Measurements from ENCODE around the gene FMNL1. TPM values are rescaled to one million over a fixed set of nuclear protein-coding genes. Genes with fewer than 3 reads are reported as not detected.

FMNL1 gene
- total and polyA plus RNA-seq, 2 donors from 2014 or later, result 2.3 to 32.9 TPM

- no peaks in the 10 kb centered on the region for H3K36me3 ChIP-seq (ENCODE audit: control insufficient read depth in 2 of 3, insufficient read depth in 3 of 3, low read length in 3 of 3)
- peaks cover 0 to 2% (median 0%) of the 10 kb centered on the region in 3 donors for H3K4me1 ChIP-seq (ENCODE audit: control insufficient read depth in 2 of 3, insufficient read depth in 2 of 3, low read depth in 1 of 3, low read length in 3 of 3)
- H3K27me3 ChIP-seq (ENCODE audit: control insufficient read depth, insufficient read depth, low read length), result no peaks in the 10 kb centered on the region
- DNase-seq (peak in 1 of 5 donors; percentile 55), FAIRE-seq (no peak)
- H3K27ac ChIP-seq (ENCODE audit: low read depth in 2 of 2, low read length in 2 of 2), result no peak overlapping the region
- no peak overlapping the region for H3K4me3 ChIP-seq (ENCODE audit: low read length in 3 of 3)
- H3K9ac ChIP-seq (ENCODE audit: low read length in 3 of 3), result no peak overlapping the region
- intact Hi-C loops (cut with DNase I), result no loop called here
- H3K9me3 ChIP-seq (ENCODE audit: control insufficient read depth in 2 of 3, insufficient read depth in 1 of 3, low read length in 3 of 3), result no peaks in the 10 kb centered on the region
- TF ChIP-seq CTCF (IDR thresholded peaks at IDR 0.05; ENCODE audit: borderline replicate concordance, extremely low read depth, insufficient read depth), result no peak
Observed at GRCh38 chr17:45230787-45231480, 9.2 kb downstream of the FMNL1 start.

- H3K27me3 ChIP-seq (ENCODE audit: control insufficient read depth, insufficient read depth, low read length), result no peaks in the 10 kb centered on the region
- H3K9me3 ChIP-seq (ENCODE audit: control insufficient read depth in 2 of 3, insufficient read depth in 1 of 3, low read length in 3 of 3), result no peaks in the 10 kb centered on the region
- intact Hi-C loops (cut with DNase I), result no loop called here
- DNase-seq (peak in 1 of 5 donors; percentile 53), FAIRE-seq (no peak)
- TF ChIP-seq CTCF (IDR thresholded peaks at IDR 0.05; ENCODE audit: borderline replicate concordance, extremely low read depth, insufficient read depth), result no peak
- H3K4me1 ChIP-seq (ENCODE audit: control insufficient read depth in 2 of 3, insufficient read depth in 2 of 3, low read depth in 1 of 3, low read length in 3 of 3), result peaks cover 0 to 2% (median 0%) of the 10 kb centered on the region in 3 donors
- no peak overlapping the region for H3K9ac ChIP-seq (ENCODE audit: low read length in 3 of 3)
- H3K36me3 ChIP-seq (ENCODE audit: control insufficient read depth in 2 of 3, insufficient read depth in 3 of 3, low read length in 3 of 3), result no peaks in the 10 kb centered on the region
- H3K27ac ChIP-seq (ENCODE audit: low read depth in 2 of 2, low read length in 2 of 2), result no peak overlapping the region
- no peak overlapping the region for H3K4me3 ChIP-seq (ENCODE audit: low read length in 3 of 3)
Observed at GRCh38 chr17:45231481-45232116, 9.9 kb downstream of the FMNL1 start.

GRCh38 chr17:45232514-45233422 is 11.1 kb downstream of the FMNL1 start:
- Histone ChIP-seq H3K36me3 (ENCODE audit: control insufficient read depth in 2 of 3, insufficient read depth in 3 of 3, low read length in 3 of 3) (no peaks in the 10 kb centered on the region), H3K27me3 (ENCODE audit: control insufficient read depth, insufficient read depth, low read length) (no peaks in the 10 kb centered on the region), H3K27ac (ENCODE audit: low read depth in 2 of 2, low read length in 2 of 2) (no peak overlapping the region), H3K4me1 (ENCODE audit: control insufficient read depth in 2 of 3, insufficient read depth in 2 of 3, low read depth in 1 of 3, low read length in 3 of 3) (peaks cover 0 to 2% (median 0%) of the 10 kb centered on the region in 3 donors), H3K4me3 (ENCODE audit: low read length in 3 of 3) (no peak overlapping the region), H3K9ac (ENCODE audit: low read length in 3 of 3) (no peak overlapping the region), H3K9me3 (ENCODE audit: control insufficient read depth in 2 of 3, insufficient read depth in 1 of 3, low read length in 3 of 3) (no peaks in the 10 kb centered on the region)
- no peak for FAIRE-seq
- no peak for TF ChIP-seq CTCF (IDR thresholded peaks at IDR 0.05; ENCODE audit: borderline replicate concordance, extremely low read depth, insufficient read depth)
- DNase-seq, result peak in 1 of 5 donors; percentile 26
- intact Hi-C loops (cut with DNase I), result no loop called here

Measured in kidney (tissue), 14 donors.